ENCODE measurements around the gene WDR54.

The WDR54 gene

DNA sequence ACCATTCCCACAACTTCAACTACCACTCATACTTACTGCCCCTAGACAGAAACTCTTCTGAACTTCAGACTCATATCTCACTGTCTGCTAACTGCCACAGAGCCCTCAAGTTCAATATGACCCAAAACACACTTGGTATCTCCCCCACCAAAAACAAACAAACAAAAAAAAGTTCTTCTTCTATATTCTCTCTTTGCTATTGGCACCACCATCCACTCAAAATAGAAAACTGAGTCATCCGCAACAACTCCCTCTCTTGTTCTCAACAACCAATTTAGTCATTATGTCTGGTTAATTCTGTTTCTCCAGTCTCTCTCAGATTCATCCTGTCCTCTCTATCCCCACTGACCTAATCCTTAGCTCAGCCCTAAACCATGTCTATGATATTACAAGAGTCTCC, 34.2 kb upstream of the WDR54 start:
- Histone ChIP-seq H3K27ac (no peak overlapping the region), H3K4me2 (no peak overlapping the region), H3K27me3 (ENCODE audit: insufficient read depth, low read depth) (no peaks in the 10 kb centered on the region), H3K36me3 (ENCODE audit: insufficient read depth) (no peaks in the 10 kb centered on the region), H3K79me2 (ENCODE audit: insufficient read depth, low read depth) (peaks cover 24% of the 10 kb centered on the region; the same call in 1 of the 2 replicates), H3K4me3 (IDR thresholded peaks at IDR 0.05; ENCODE audit: insufficient read depth, low read depth, low read length) (no peak overlapping the region), H3K9ac (no peak overlapping the region), H3K4me1 (ENCODE audit: low read depth, poor library complexity, severe bottlenecking) (peaks cover 14% of the 10 kb centered on the region), H4K20me1 (ENCODE audit: insufficient read depth) (no peaks in the 10 kb centered on the region), H2AFZ (ENCODE audit: low read depth) (no peak overlapping the region)
- TF ChIP-seq, protein P1, sequence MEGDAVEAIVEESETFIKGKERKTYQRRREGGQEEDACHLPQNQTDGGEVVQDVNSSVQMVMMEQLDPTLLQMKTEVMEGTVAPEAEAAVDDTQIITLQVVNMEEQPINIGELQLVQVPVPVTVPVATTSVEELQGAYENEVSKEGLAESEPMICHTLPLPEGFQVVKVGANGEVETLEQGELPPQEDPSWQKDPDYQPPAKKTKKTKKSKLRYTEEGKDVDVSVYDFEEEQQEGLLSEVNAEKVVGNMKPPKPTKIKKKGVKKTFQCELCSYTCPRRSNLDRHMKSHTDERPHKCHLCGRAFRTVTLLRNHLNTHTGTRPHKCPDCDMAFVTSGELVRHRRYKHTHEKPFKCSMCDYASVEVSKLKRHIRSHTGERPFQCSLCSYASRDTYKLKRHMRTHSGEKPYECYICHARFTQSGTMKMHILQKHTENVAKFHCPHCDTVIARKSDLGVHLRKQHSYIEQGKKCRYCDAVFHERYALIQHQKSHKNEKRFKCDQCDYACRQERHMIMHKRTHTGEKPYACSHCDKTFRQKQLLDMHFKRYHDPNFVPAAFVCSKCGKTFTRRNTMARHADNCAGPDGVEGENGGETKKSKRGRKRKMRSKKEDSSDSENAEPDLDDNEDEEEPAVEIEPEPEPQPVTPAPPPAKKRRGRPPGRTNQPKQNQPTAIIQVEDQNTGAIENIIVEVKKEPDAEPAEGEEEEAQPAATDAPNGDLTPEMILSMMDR (conservative IDR thresholded peaks at IDR 0.05; ENCODE audit: low read depth, low read length): no peak

DNA sequence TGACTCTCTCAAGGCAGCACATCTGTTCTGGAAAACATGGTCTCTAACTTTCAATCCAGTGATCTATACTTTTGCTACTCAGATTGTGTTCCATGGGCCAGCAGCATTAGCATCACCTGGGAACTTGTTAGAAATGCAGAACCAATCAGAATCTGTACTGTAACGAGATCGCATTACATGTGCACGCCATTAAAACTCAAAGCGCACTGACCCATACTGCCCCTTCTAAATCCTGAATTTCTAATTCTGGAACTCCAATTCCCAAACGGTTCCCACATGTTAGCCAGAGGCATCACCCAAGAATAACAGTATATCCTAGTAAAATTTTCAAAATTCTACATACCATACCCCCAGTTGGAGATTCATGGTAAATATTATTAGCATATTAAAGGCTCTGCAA, 30.9 kb upstream of the WDR54 start:
- Histone ChIP-seq H4K20me1 (ENCODE audit: insufficient read depth) (no peaks in the 10 kb centered on the region), H3K4me2 (peak overlapping the region; percentile 81), H3K79me2 (ENCODE audit: insufficient read depth, low read depth) (peaks cover 24% of the 10 kb centered on the region; the same call in 1 of the 2 replicates), H3K36me3 (ENCODE audit: insufficient read depth) (no peaks in the 10 kb centered on the region), H3K4me3 (IDR thresholded peaks at IDR 0.05; ENCODE audit: insufficient read depth, low read depth, low read length) (no peak overlapping the region), H3K27me3 (ENCODE audit: insufficient read depth, low read depth) (no peaks in the 10 kb centered on the region; the same call in 1 of the 2 replicates), H3K27ac (no peak overlapping the region), H3K4me1 (ENCODE audit: low read depth, poor library complexity, severe bottlenecking) (peaks cover 16% of the 10 kb centered on the region), H2AFZ (ENCODE audit: low read depth) (no peak overlapping the region), H3K9ac (peak overlapping the region; percentile 81; the same call in 1 of the 2 replicates)
- TF ChIP-seq, protein P1 (conservative IDR thresholded peaks at IDR 0.05; ENCODE audit: low read depth, low read length): no peak

DNA sequence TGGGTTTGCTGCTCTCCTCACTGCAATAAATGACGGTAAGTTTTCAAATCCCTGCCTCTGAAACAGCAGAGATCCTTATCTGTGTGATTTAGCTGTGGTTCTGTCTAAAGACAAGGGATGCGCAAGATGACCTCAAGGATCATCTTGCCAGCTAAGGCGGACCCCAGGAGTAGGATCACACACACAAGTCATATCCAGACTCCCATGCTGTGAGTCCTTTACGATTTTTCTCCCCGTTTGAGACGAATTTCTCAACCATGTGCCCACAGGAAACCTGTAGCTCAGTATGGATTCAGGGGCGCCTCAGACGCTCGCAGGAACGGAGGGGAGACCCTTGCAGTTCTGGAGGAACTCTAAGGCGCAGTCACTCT, 30.3 kb upstream of the WDR54 start:
- Histone ChIP-seq H3K79me2 (ENCODE audit: insufficient read depth, low read depth) (peaks cover 24% of the 10 kb centered on the region; the same call in 1 of the 2 replicates), H3K4me1 (ENCODE audit: low read depth, poor library complexity, severe bottlenecking) (peaks cover 16% of the 10 kb centered on the region), H3K4me2 (peak overlapping the region; percentile 81), H3K27ac (peak overlapping the region; percentile 69; the same call in 1 of the 2 replicates), H3K36me3 (ENCODE audit: insufficient read depth) (no peaks in the 10 kb centered on the region), H3K4me3 (IDR thresholded peaks at IDR 0.05; ENCODE audit: insufficient read depth, low read depth, low read length) (peak overlapping the region; percentile 89), H4K20me1 (ENCODE audit: insufficient read depth) (no peaks in the 10 kb centered on the region), H3K27me3 (ENCODE audit: insufficient read depth, low read depth) (no peaks in the 10 kb centered on the region; the same call in 1 of the 2 replicates), H2AFZ (ENCODE audit: low read depth) (peak overlapping the region; percentile 87), H3K9ac (peak overlapping the region; percentile 81)
- TF ChIP-seq, protein P1 (conservative IDR thresholded peaks at IDR 0.05; ENCODE audit: low read depth, low read length): no peak

DNA sequence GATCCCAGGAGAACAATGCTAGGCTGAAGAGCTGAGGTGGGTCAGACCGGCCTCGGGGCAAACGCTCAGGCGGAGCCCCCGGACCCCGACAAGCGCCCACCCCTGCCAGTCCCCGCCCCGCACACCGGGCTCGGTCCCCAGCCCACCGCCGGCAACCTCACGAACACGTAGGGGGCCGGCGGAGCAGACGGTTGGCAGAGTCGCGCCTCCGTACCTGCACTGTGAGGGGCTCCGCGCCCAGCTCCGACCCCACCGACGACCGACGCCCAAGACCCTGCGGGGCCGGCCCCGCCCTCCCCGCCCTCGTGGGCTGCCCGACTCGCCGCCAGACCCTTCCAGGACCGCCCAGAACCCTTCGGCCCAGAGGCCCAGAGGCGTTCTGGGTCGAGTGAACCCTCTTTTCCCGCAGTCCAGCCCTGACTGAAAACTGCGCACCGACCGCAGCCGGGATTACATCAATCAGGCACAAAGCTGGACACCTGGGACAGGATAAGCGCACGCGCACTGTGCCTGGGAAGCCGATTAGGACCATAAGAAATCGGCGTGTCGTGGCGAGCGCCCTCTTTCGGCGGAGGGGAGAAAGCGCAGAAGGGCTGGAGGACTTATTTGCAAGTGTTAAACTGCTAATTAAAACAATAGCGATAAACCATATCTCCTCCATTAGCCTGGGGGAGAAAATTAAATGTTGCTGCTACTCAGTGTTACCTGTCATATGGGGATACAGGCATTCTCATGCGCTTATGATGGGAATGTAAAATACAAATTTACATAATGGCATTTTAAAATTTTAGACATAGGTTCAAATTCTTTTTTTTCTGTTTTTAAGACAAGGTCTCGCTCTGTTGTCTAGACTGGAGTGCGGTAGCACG, 29.7 kb upstream of the WDR54 start:
- TF ChIP-seq, protein P1 (conservative IDR thresholded peaks at IDR 0.05; ENCODE audit: low read depth, low read length): peak; percentile 98
- Histone ChIP-seq H3K27me3 (ENCODE audit: insufficient read depth, low read depth) (no peaks in the 10 kb centered on the region; the same call in 1 of the 2 replicates), H3K4me2 (peak overlapping the region; percentile 81), H4K20me1 (ENCODE audit: insufficient read depth) (no peaks in the 10 kb centered on the region), H3K27ac (peak overlapping the region; percentile 69), H3K79me2 (ENCODE audit: insufficient read depth, low read depth) (peaks cover 20% of the 10 kb centered on the region; the same call in 1 of the 2 replicates), H3K36me3 (ENCODE audit: insufficient read depth) (no peaks in the 10 kb centered on the region), H3K9ac (peak overlapping the region; percentile 81), H3K4me3 (IDR thresholded peaks at IDR 0.05; ENCODE audit: insufficient read depth, low read depth, low read length) (peak overlapping the region; percentile 89), H3K4me1 (ENCODE audit: low read depth, poor library complexity, severe bottlenecking) (peaks cover 16% of the 10 kb centered on the region), H2AFZ (ENCODE audit: low read depth) (peak overlapping the region; percentile 87)
